Activated T-helper 1 cell treated with Interleukin-2 at 50 U/mL for 16 hours (primary cell): ENCODE measurements around the gene TBX1.

Source experiments
- DNase-seq: peaks from one replicate; pipeline ENCODE4 v3.0.0-alpha.2; 2020; ENCODE audit warnings: low read depth

The TBX1 gene

GRCh38 chr22:19800306-19800705 is 39.7 kb downstream of the TBX1 start:
- DNase-seq: no peak

- no peak for DNase-seq
Measured at GRCh38 chr22:19800761-19801244, 40.2 kb downstream of the TBX1 start.

GRCh38 chr22:19801340-19802000 is 40.9 kb downstream of the TBX1 start:
- DNase-seq: no peak

- no peak for DNase-seq
Measured at GRCh38 chr22:19802001-19802893, 41.7 kb downstream of the TBX1 start.

GRCh38 chr22:19802894-19803735 is 42.5 kb downstream of the TBX1 start:
- DNase-seq: no peak

- no peak for DNase-seq
Measured at GRCh38 chr22:19803736-19804267, 43.2 kb downstream of the TBX1 start.

GRCh38 chr22:19805821-19806212 is 45.2 kb downstream of the TBX1 start:
- no peak for DNase-seq

- DNase-seq: no peak
Measured at GRCh38 chr22:19806213-19807160, 45.9 kb downstream of the TBX1 start.

- no peak for DNase-seq
Measured at GRCh38 chr22:19807161-19807913, 46.8 kb downstream of the TBX1 start.

- DNase-seq: no peak
Measured at GRCh38 chr22:19807914-19808872, 47.6 kb downstream of the TBX1 start.

GRCh38 chr22:19808873-19809478 is 48.4 kb downstream of the TBX1 start:
- DNase-seq: no peak

- DNase-seq: no peak
Measured at GRCh38 chr22:19809741-19810140, 49.2 kb downstream of the TBX1 start.

- no peak for DNase-seq
Measured at GRCh38 chr22:19810381-19811201, 50.0 kb downstream of the TBX1 start.

GRCh38 chr22:19811211-19811621 is 50.6 kb downstream of the TBX1 start:
- no peak for DNase-seq

- DNase-seq: no peak
Measured at GRCh38 chr22:19811811-19812771, 51.5 kb downstream of the TBX1 start.

- no peak for DNase-seq
Measured at GRCh38 chr22:19812910-19813309, 52.3 kb downstream of the TBX1 start.
